Stimulated activated CD8-positive, alpha-beta memory T cell treated with anti-CD3 and anti-CD28 coated beads, Interleukin-7, amount 100 ng/mL, for 1 hour (primary cell): Measurements from ENCODE around the gene ZRANB1.

Experiments
- DNase-seq, 2 donors: peaks; one replicate each; pipeline ENCODE4 v3.0.0-alpha.2; 2020; ENCODE audit warnings: low read depth in 2 of 2

The ZRANB1 gene

GRCh38 chr10:124921261-124921660 lies 20.7 kb upstream of the ZRANB1 start:
- DNase-seq: no peak

- DNase-seq: no peak
Measured at GRCh38 chr10:124923684-124924083, 18.2 kb upstream of the ZRANB1 start.

GRCh38 chr10:124926548-124926947 lies 15.4 kb upstream of the ZRANB1 start:
- DNase-seq: no peak

GRCh38 chr10:124928087-124928486 lies 13.8 kb upstream of the ZRANB1 start:
- no peak for DNase-seq

- no peak for DNase-seq
Measured at GRCh38 chr10:124928545-124928944, 13.4 kb upstream of the ZRANB1 start.

GRCh38 chr10:124935946-124936345 lies 6.0 kb upstream of the ZRANB1 start:
- no peak for DNase-seq

- no peak for DNase-seq
Measured at GRCh38 chr10:124936813-124937212, 5.1 kb upstream of the ZRANB1 start.

- no peak for DNase-seq
Measured at GRCh38 chr10:124939290-124939689, 2.6 kb upstream of the ZRANB1 start.

- DNase-seq: no peak
Measured at GRCh38 chr10:124942317-124943169, 620 bp downstream of the ZRANB1 start.

- no peak for DNase-seq
Measured at GRCh38 chr10:124943301-124944092, 1.6 kb downstream of the ZRANB1 start.

- no peak for DNase-seq
Measured at GRCh38 chr10:124944982-124945381, 3.1 kb downstream of the ZRANB1 start.

GRCh38 chr10:124946945-124947344 lies 5.0 kb downstream of the ZRANB1 start:
- no peak for DNase-seq

GRCh38 chr10:124949543-124949942 lies 7.6 kb downstream of the ZRANB1 start:
- no peak for DNase-seq

GRCh38 chr10:124952123-124952522 lies 10.2 kb downstream of the ZRANB1 start:
- no peak for DNase-seq

GRCh38 chr10:124953421-124953820 lies 11.5 kb downstream of the ZRANB1 start:
- no peak for DNase-seq

GRCh38 chr10:124955243-124955642 lies 13.3 kb downstream of the ZRANB1 start:
- DNase-seq: no peak

- no peak for DNase-seq
Measured at GRCh38 chr10:124955868-124956267, 13.9 kb downstream of the ZRANB1 start.

GRCh38 chr10:124956764-124957163 lies 14.8 kb downstream of the ZRANB1 start:
- no peak for DNase-seq

GRCh38 chr10:124957404-124957947 lies 15.6 kb downstream of the ZRANB1 start:
- no peak for DNase-seq

GRCh38 chr10:124959564-124959963 lies 17.6 kb downstream of the ZRANB1 start:
- DNase-seq: no peak

- no peak for DNase-seq
Measured at GRCh38 chr10:124961248-124961570, 19.3 kb downstream of the ZRANB1 start.

GRCh38 chr10:124962421-124962820 lies 20.5 kb downstream of the ZRANB1 start:
- DNase-seq: no peak
